ENCODE data around the gene KCTD6. TPM values are rescaled to one million over a fixed set of nuclear protein-coding genes. Genes with fewer than 3 reads are reported as not detected.

KCTD6 gene
- total RNA-seq, 2 experiments from 2014 or later = 16.4 to 17.1 TPM

Other genes with a start within 250 kb of the KCTD6 start
- gene RPP14, start 185.9 kb upstream of the KCTD6 start, total RNA-seq (2014; rRNA removed; shearing (Covaris generic)) = 10.2 and 12.8 TPM in 2 replicates
- 20.3 and 21.3 TPM in 2 replicates for gene RPP14, start 185.9 kb upstream of the KCTD6 start, total RNA-seq (2022)
- gene HTD2, start 185.6 kb upstream of the KCTD6 start, total RNA-seq (2014; rRNA removed; shearing (Covaris generic)) = 6.4 and 10.0 TPM in 2 replicates
- 8.0 and 13.0 TPM in 2 replicates for gene HTD2, start 185.6 kb upstream of the KCTD6 start, total RNA-seq (2022)
- 51.3 and 68.7 TPM in 2 replicates for gene PXK, start 159.2 kb upstream of the KCTD6 start, total RNA-seq (2014; rRNA removed; shearing (Covaris generic))
- 125 and 146 TPM in 2 replicates for gene PXK, start 159.2 kb upstream of the KCTD6 start, total RNA-seq (2022)
- 60.8 and 76.8 TPM in 2 replicates for gene PDHB, start 58.3 kb upstream of the KCTD6 start, total RNA-seq (2014; rRNA removed; shearing (Covaris generic))
- 82.4 and 86.6 TPM in 2 replicates for gene PDHB, start 58.3 kb upstream of the KCTD6 start, total RNA-seq (2022)
- gene ACOX2, start 45.1 kb downstream of the KCTD6 start, total RNA-seq (2014; rRNA removed; shearing (Covaris generic)) = not detected in 2 replicates
- gene ACOX2, start 45.1 kb downstream of the KCTD6 start, total RNA-seq (2022) = not detected in 2 replicates
- not detected in 2 replicates for gene FAM107A, start 85.3 kb downstream of the KCTD6 start, total RNA-seq (2014; rRNA removed; shearing (Covaris generic))
- gene FAM107A, start 85.3 kb downstream of the KCTD6 start, total RNA-seq (2022) = not detected in 2 replicates
- not detected in 2 replicates for gene FAM3D, start 174.7 kb downstream of the KCTD6 start, total RNA-seq (2014; rRNA removed; shearing (Covaris generic))
- not detected in 2 replicates for gene FAM3D, start 174.7 kb downstream of the KCTD6 start, total RNA-seq (2022)